Fibroblast of villous mesenchyme (primary cell): ENCODE measurements around the gene HIKESHI. TPM values are rescaled to one million over a fixed set of nuclear protein-coding genes. Genes with fewer than 3 reads are reported as not detected.
A peak's percentile ranks its signal among the peaks of the same experiment; 100 is the strongest.

Source experiments
- DNase-seq: peaks from one replicate; pipeline ENCODE4 v3.0.0-alpha.2; 2010; ENCODE audit warnings: low read depth
- H3K4me3 ChIP-seq: 2 replicates; pipeline ENCODE4 v1.5.1; 2011; ENCODE audit warnings: low read depth, mild to moderate bottlenecking, low read length
- CTCF ChIP-seq: IDR thresholded peaks from 2 replicates; pipeline ENCODE4 v1.5.1; 2012; ENCODE audit warnings: low read depth, mild to moderate bottlenecking, low read length; ENCODE audit not compliant: insufficient read depth
- total RNA-seq: library from RNA; depleted of rRNA; stranded (reverse); fragments of >200 nt; gene quantifications from 2 replicates; pipeline ENCODE4 v1.2.3, GENCODE V29; 2012

The HIKESHI gene
- total RNA-seq, 1 donor, result 101 TPM

GRCh38 chr11:86370922-86371594, 69.0 kb downstream of the HIKESHI start:
- no peak overlapping the region for H3K4me3 ChIP-seq
- no peak for TF ChIP-seq CTCF
- peak; percentile 38 for DNase-seq

GRCh38 chr11:86372041-86372440, 70.0 kb downstream of the HIKESHI start:
- no peak for DNase-seq
- no peak for TF ChIP-seq CTCF
- no peak overlapping the region for H3K4me3 ChIP-seq

GRCh38 chr11:86372586-86372985, 70.5 kb downstream of the HIKESHI start:
- TF ChIP-seq CTCF, result no peak
- DNase-seq, result no peak
- H3K4me3 ChIP-seq, result no peak overlapping the region

GRCh38 chr11:86374069-86374468, 72.0 kb downstream of the HIKESHI start:
- H3K4me3 ChIP-seq, result peak overlapping the region; percentile 42
- DNase-seq, result no peak

GRCh38 chr11:86374586-86374985, 72.5 kb downstream of the HIKESHI start, which contains the start of gene CCDC81:
Gene CCDC81, plus strand, starts transcription at chr11:86374887. Its CDS starts 277 bp downstream, at chr11:86375164.
- DNase-seq, result peak; percentile 22
- no peak for TF ChIP-seq CTCF
- peak within 1 kb of the TSS; percentile 42 for H3K4me3 ChIP-seq

More at GRCh38 chr11:86374069-86374468, 72.0 kb downstream of the HIKESHI start:
- TF ChIP-seq CTCF, result no peak

GRCh38 chr11:86377972-86378371, 75.9 kb downstream of the HIKESHI start:
- DNase-seq, result no peak
- H3K4me3 ChIP-seq, result no peak overlapping the region
- TF ChIP-seq CTCF, result no peak
